Stimulated activated CD4-positive, alpha-beta T cell treated with anti-CD3 and anti-CD28 coated beads, Interleukin-12 subunit alpha, Interleukin-12 subunit beta, amount 100 ng/mL, for 48 hours (primary cell): ENCODE results near the gene SLAMF9.

Source experiments
- DNase-seq, 3 donors: peaks; one replicate each; pipeline ENCODE4 v3.0.0-alpha.2; 2020; ENCODE audit warnings: low read depth in 2 of 3, low spot score in 1 of 3

Gene SLAMF9

DNA sequence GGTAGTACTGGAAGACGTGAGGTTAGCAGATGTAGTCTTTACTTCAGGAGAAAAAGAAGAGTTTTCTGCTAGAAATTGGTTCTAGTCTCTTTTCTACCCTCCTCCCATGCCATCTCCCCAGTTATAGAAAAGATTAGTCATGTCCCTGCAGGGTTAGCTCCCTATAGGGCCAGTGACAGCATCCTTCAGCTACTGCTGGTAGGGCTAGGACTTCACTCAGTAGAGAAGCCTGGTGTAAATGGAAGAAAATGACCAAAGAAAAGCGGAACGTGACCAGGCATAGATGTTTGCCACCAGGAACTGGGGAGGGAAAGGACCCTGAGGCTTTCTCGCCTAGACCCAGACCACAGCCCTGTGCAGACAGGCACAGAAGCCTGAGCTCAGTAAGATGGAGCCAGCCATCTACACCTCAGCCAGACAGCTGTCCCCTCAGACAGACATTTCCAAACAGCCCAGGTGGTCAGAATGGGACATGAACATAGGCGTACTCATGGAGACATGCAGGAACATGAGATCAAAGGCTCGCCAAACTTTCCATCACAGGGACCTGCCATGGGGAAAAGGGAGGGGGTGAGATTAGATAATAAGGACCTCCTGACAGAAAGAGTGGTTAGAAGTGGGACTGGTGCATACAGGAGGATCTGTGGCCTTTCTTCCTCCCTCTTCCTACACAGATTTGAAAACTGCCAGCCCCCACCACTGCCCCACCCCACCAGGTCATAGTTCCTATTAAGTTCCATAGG lies 23.5 kb upstream of the SLAMF9 start:
- no peak for DNase-seq

GRCh38 chr1:159974350-159974965 lies 20.4 kb upstream of the SLAMF9 start:
- DNase-seq = no peak

- no peak for DNase-seq
These were observed 19.4 kb upstream of the SLAMF9 start for GRCh38 chr1:159973350-159973940.

DNA sequence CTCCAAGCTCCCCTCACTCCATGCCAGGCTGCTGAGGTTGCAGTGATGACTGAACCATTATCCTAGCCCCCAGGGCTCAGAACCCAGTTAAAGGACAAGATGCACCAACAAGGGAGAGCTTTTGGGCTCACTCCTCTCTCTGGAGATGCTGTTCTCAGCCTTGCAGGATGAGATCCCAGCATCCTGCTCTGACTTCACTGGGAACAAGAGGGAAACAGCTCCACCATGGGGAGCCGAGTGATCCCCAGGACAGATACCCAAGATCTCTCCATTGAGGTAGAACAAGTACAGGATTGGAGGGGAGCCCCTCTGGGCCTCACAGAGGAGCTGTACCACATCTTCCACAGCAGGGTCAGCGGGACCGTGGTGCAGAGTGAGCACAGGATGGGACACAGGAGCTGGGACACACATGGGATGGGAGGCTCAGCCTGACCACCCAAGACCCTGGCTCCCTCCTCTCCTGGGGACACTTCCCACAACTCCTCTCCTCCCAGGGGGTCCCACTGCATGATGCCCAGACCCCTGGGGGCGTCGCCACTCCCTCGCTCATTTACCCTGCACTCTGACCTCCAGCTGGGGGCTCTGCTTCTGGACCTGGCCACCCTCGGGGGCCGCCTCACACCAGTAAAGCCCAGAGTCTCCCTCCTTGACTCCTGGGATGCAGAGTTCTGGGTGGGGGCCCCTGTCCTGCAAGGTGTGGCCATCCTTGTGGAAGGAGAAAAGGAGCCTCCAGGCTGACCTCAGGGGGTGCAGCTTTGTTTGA lies 18.6 kb upstream of the SLAMF9 start:
- no peak for DNase-seq

DNA sequence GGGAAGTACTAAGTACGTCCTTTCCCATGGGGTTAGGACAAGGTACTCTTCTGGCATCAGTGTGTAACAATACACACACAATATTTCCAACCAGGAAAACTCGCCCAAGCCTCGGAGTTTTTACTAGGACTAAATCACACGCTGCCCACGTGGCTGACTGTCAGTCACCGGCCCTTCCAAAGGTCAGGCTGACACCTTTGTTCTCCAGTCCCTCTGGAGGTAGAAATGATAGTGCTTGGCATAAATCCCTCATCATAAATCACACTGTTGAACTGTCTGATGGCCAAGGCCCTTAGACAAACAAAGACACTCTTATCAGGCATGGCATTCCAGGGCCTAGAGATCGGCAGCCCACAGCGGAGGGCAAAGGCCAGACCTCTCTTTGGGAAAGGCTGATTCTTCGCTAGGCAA lies 16.9 kb upstream of the SLAMF9 start:
- no peak for DNase-seq

GRCh38 chr1:159968901-159969300 lies 14.9 kb upstream of the SLAMF9 start:
- DNase-seq = no peak

GRCh38 chr1:159965263-159965662 lies 11.2 kb upstream of the SLAMF9 start:
- no peak for DNase-seq

- DNase-seq = no peak
These were observed 10.1 kb upstream of the SLAMF9 start for GRCh38 chr1:159964144-159964543.

DNA sequence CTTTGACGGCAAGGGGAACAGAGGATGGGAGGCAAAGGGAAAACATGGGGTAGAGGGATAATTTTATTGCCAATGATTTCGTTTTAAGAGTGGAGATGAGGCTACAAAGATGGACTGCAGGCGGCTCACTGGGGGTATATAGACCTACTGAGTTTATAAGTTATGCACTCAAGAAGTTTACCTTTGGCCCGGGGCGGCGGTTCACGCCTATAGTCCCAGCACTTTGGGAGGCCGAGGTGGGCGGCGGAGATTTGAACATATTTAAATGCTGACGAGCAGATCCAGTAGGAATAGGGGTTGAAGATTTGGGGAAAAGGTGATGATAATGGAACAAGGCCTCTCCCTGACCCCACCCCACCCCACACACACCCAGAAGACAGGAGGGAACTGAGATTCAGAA lies 8.1 kb upstream of the SLAMF9 start:
- DNase-seq = no peak

GRCh38 chr1:159961636-159962035 lies 7.6 kb upstream of the SLAMF9 start:
- DNase-seq = no peak

GRCh38 chr1:159960721-159961381 lies 6.8 kb upstream of the SLAMF9 start:
- DNase-seq = no peak

GRCh38 chr1:159959451-159959850 lies 5.4 kb upstream of the SLAMF9 start:
- no peak for DNase-seq

- no peak for DNase-seq
These were observed 4.8 kb upstream of the SLAMF9 start for GRCh38 chr1:159958719-159959380.

DNA sequence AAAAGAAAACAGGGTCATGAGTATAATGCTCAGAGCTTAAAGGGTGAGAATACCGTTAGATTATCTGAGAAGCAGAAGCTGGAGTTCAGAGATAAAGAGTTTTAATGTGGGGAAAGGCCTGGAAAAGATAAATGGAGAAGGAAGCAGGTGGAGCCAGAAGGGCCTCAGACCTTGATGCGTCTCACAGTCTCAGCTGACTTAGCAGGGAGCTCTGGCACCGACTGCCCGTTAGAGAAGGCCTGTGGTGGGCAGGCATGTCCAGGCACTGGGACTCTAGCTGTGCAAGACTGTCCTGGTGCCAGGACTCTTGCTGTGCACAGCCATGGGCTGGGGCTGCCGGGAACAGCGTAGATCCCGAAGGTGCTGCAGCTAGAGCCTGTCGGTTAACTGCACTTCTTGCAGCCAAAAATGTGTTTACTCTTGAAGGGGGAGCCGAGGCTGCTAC lies 3.8 kb upstream of the SLAMF9 start:
- no peak for DNase-seq

DNA sequence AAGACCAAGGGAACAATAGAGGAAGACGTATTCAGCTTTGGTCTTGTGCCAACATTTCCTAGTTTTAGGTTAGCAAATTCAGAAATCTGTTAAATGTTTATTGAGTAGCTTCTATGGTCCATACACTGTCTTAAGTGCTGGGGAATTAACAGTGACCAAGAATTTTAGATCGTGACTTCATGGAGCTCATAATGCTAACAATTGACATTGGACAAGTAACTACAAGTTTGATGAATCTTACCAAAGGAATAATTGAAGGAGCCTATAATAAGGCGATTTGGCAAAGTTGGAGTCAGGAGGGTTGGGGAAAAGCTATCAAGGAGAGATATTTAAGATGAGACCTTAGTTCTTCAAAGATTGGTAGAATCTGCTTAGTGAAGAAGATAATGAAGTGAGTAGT lies 1.4 kb upstream of the SLAMF9 start:
- DNase-seq = no peak

- no peak for DNase-seq
These were observed 1.1 kb downstream of the SLAMF9 start for GRCh38 chr1:159952932-159953331.

- no peak for DNase-seq
These were observed 2.5 kb downstream of the SLAMF9 start for GRCh38 chr1:159951551-159951950.

GRCh38 chr1:159951016-159951415 lies 3.0 kb downstream of the SLAMF9 start:
- DNase-seq = no peak

DNA sequence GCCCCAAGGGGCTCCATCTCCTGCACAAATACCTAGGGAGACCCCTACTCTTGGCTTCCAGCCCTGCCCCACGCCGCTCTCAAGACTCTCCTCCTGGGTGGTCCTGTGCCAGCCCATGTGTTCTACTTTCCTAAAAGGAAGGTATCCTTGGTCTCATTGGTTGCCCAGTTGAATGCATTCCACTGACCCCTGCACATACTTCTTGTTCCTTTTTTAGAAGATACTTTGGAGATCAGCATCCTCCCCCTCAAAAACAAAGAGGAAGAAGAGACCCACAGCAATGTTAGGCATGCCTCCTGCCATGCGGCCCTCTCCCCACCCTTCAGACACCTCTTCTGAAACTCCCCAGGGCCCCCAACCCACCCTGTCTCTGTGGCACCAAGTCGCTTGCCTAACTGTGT lies 4.1 kb downstream of the SLAMF9 start:
- DNase-seq = no peak

- no peak for DNase-seq
These were observed 4.9 kb downstream of the SLAMF9 start for GRCh38 chr1:159949123-159949522.

DNA sequence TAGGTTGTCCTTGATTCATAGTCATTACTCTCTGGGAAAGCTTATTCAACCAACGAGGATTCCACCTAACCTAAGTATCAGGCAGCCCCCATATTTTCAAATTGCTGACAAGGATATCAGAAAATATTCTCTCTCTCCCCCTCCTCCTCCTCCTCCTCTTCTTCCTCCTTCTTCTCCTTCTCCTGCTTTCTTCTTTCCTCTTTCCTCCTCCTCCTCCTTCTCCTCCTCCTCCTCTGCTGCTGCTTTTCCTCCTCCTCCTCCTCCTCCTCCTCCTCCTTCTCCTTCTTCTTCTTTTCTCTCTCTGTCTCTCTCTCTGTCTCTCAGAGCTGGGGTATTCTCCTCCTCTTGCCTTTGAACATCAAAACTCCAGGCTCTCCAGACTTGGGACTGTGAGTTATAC lies 6.1 kb downstream of the SLAMF9 start:
- DNase-seq = no peak
